Coronary artery (tissue), 2 donors: ENCODE measurements around the gene SCGB1A1.

ENCODE experiments used
- DNase-seq: peaks from one replicate; pipeline ENCODE4 v3.0.0-alpha.2; 2017; ENCODE audit warnings: low spot score
- H3K27ac ChIP-seq, 2 donors: fragments of 200-600 bp; sonication (generic); one replicate each; pipeline ENCODE4 v1.5.1; 2016 to 2019
- H3K4me3 ChIP-seq: fragments of 200-600 bp; sonication (generic); 2 replicates; pipeline ENCODE4 v1.5.1; 2016; ENCODE audit warnings: mild to moderate bottlenecking, moderate library complexity
- CTCF ChIP-seq: fragments of 200-600 bp; sonication (generic); IDR thresholded peaks from one replicate; pipeline ENCODE4 v1.5.1; 2019; ENCODE audit warnings: antibody characterized with exemption

SCGB1A1 gene

GRCh38 chr11:62392506-62392905 is 26.3 kb upstream of the SCGB1A1 start:
- TF ChIP-seq CTCF: no peak
- no peak for DNase-seq
- Histone ChIP-seq H3K27ac (no peak overlapping the region), H3K4me3 (no peak overlapping the region)

- no peak overlapping the region for H3K4me3 ChIP-seq
- no peak for DNase-seq
- H3K27ac ChIP-seq: no peak overlapping the region
- TF ChIP-seq CTCF: no peak
Observed at GRCh38 chr11:62393061-62393611, 25.7 kb upstream of the SCGB1A1 start.

DNA sequence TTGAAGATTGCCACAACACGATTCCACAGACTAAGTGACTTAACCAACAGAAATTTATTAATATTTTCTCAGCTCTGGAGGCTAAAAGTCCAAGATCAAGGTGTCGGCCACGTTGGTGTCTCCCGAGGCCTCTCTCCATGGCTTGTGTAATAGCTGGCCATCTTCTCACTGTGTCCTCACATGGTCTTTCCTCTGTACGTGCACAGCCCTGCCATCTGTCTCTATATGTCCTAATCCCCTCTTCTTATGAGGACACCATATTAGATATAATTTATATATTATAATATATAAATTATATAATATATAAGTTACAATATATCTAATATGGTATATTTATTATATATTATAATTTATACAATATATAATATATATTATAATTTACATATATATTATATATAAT is 25.1 kb upstream of the SCGB1A1 start:
- TF ChIP-seq CTCF: no peak
- H3K27ac ChIP-seq: no peak overlapping the region
- no peak for DNase-seq
- no peak overlapping the region for H3K4me3 ChIP-seq

DNA sequence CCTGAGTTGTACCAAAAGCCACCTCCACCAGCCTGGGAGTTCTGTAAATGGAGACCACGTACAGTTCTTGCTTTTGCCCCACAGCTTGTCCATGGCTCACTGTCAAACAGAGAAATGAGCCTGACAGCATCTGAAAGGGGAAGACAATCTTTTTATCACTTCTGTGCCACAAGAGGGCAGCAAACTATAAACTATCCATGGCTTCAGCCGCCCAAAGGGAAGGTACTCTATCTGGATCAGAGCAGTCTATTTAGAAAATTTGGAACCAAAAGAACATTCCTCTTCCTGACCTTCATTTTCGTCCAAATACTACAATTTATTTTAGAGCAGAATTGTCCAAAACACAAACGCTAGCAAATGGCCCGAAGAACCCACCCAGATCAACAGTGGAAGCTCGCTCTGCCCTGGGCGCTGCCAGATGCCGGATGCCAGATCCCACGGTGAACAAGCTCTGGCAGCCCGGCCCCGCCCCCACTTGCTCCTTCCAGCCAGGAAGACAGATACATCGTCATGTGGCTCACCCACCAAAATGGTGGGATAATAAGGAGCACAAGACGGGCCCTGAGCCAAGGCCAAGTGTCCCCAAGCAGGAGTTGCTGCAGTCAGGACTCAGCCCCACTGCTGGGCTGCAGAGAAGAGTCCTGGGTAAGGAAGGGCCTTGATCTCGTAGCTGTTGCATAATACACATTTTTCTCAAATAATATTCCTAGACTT is 23.9 kb upstream of the SCGB1A1 start:
- Histone ChIP-seq H3K4me3 (peak overlapping the region; percentile 63), H3K27ac (peak overlapping the region; percentile 55 to 86)
- TF ChIP-seq CTCF: peak; percentile 53
- DNase-seq: peak; percentile 86

- no peak overlapping the region for H3K4me3 ChIP-seq
- H3K27ac ChIP-seq: peak overlapping the region in 1 of 2 donors; percentile 67
- DNase-seq: no peak
- TF ChIP-seq CTCF: no peak
Observed at GRCh38 chr11:62395885-62396551, 22.8 kb upstream of the SCGB1A1 start.

GRCh38 chr11:62398011-62398994 is 20.5 kb upstream of the SCGB1A1 start:
- H3K4me3 ChIP-seq: peak overlapping the region; percentile 48
- TF ChIP-seq CTCF: no peak
- no peak for DNase-seq
- peak overlapping the region; percentile 73 to 96 for H3K27ac ChIP-seq
